ENCODE data around the gene LNPEP.

Gene LNPEP

GRCh38 chr5:96958977-96959376, 23.1 kb downstream of the LNPEP start:
- WGBS: 97% methylated on average over 4 of the region's 5 CpGs
- Histone ChIP-seq H3K4me1 (ENCODE audit: control insufficient read depth, insufficient read depth, low read depth, low read length) (peaks cover 4% of the 10 kb centered on the region), H3K36me3 (ENCODE audit: control insufficient read depth in 1 of 2, insufficient read depth in 2 of 2, low read depth in 1 of 2, low read length in 2 of 2) (no peaks in the 10 kb centered on the region)

GRCh38 chr5:96961053-96961452, 25.2 kb downstream of the LNPEP start:
- Histone ChIP-seq H3K4me1 (ENCODE audit: control insufficient read depth, insufficient read depth, low read depth, low read length) (peaks cover 4% of the 10 kb centered on the region), H2AFZ (ENCODE audit: low read depth, low read length) (no peak overlapping the region), H3K4me2 (ENCODE audit: low read length, poor library complexity, severe bottlenecking) (no peak overlapping the region), H3K36me3 (ENCODE audit: control insufficient read depth in 1 of 2, insufficient read depth in 2 of 2, low read depth in 1 of 2, low read length in 2 of 2) (no peaks in the 10 kb centered on the region), H3K18ac (ENCODE audit: low read depth in 1 of 2, low read length in 2 of 2) (no peak overlapping the region), H2BK5ac (ENCODE audit: low read depth, low read length, poor library complexity, severe bottlenecking) (no peak overlapping the region), H3K14ac (ENCODE audit: low read length in 2 of 2) (no peak overlapping the region), H2AK5ac (ENCODE audit: low read length, severe bottlenecking) (no peak overlapping the region), H3K4me3 (ENCODE audit: insufficient read depth in 1 of 2, low read depth in 1 of 2, low read length in 2 of 2) (no peak overlapping the region), H3K27me3 (ENCODE audit: control insufficient read depth in 1 of 2, insufficient read depth in 1 of 2, low read length in 2 of 2) (no peaks in the 10 kb centered on the region), H4K8ac (ENCODE audit: low read length) (no peak overlapping the region), H3K79me1 (replicated peaks; ENCODE audit: low read length, poor library complexity, severe bottlenecking) (peaks cover 2% of the 10 kb centered on the region), H3K23ac (ENCODE audit: low read length in 2 of 2) (no peak overlapping the region), H4K91ac (ENCODE audit: low read length) (no peak overlapping the region), H3K27ac (ENCODE audit: low read length, poor library complexity, severe bottlenecking) (no peak overlapping the region), H2BK120ac (ENCODE audit: low read depth, low read length) (no peak overlapping the region), H3K4ac (ENCODE audit: low read depth in 1 of 2, low read length in 2 of 2) (no peak overlapping the region), H2BK15ac (ENCODE audit: low read depth, poor library complexity, severe bottlenecking) (no peak overlapping the region), H3K9me3 (ENCODE audit: control insufficient read depth, low read length) (no peaks in the 10 kb centered on the region), H3K9ac (ENCODE audit: low read length) (no peak overlapping the region), H2BK12ac (ENCODE audit: low read length in 2 of 2) (no peak overlapping the region)
- no CpG with 5 or more reads among the region's 1 CpG for WGBS
- DNase-seq: no peak

More at GRCh38 chr5:96958977-96959376, 23.1 kb downstream of the LNPEP start:
- Histone ChIP-seq H2AFZ (ENCODE audit: low read depth, low read length) (no peak overlapping the region), H4K8ac (ENCODE audit: low read length) (no peak overlapping the region), H2BK12ac (ENCODE audit: low read length in 2 of 2) (no peak overlapping the region), H3K4ac (ENCODE audit: low read depth in 1 of 2, low read length in 2 of 2) (no peak overlapping the region), H2BK120ac (ENCODE audit: low read depth, low read length) (no peak overlapping the region), H2BK15ac (ENCODE audit: low read depth, poor library complexity, severe bottlenecking) (no peak overlapping the region), H2BK5ac (ENCODE audit: low read depth, low read length, poor library complexity, severe bottlenecking) (no peak overlapping the region), H3K4me2 (ENCODE audit: low read length, poor library complexity, severe bottlenecking) (no peak overlapping the region), H3K18ac (ENCODE audit: low read depth in 1 of 2, low read length in 2 of 2) (no peak overlapping the region), H3K79me1 (replicated peaks; ENCODE audit: low read length, poor library complexity, severe bottlenecking) (peaks cover 2% of the 10 kb centered on the region), H3K4me3 (ENCODE audit: insufficient read depth in 1 of 2, low read depth in 1 of 2, low read length in 2 of 2) (no peak overlapping the region), H3K27ac (ENCODE audit: low read length, poor library complexity, severe bottlenecking) (no peak overlapping the region), H3K9ac (ENCODE audit: low read length) (no peak overlapping the region), H4K91ac (ENCODE audit: low read length) (no peak overlapping the region), H3K14ac (ENCODE audit: low read length in 2 of 2) (no peak overlapping the region), H3K23ac (ENCODE audit: low read length in 2 of 2) (no peak overlapping the region), H3K27me3 (ENCODE audit: control insufficient read depth in 1 of 2, insufficient read depth in 1 of 2, low read length in 2 of 2) (no peaks in the 10 kb centered on the region), H3K9me3 (ENCODE audit: control insufficient read depth, low read length) (no peaks in the 10 kb centered on the region), H2AK5ac (ENCODE audit: low read length, severe bottlenecking) (no peak overlapping the region)
- DNase-seq: no peak

GRCh38 chr5:96962540-96962991, 26.7 kb downstream of the LNPEP start:
- H2AFZ ChIP-seq (ENCODE audit: low read depth, low read length): no peak overlapping the region
- no peak overlapping the region for H4K91ac ChIP-seq (ENCODE audit: low read length)
- no peaks in the 10 kb centered on the region for H3K27me3 ChIP-seq (ENCODE audit: control insufficient read depth in 1 of 2, insufficient read depth in 1 of 2, low read length in 2 of 2)
- H3K4me2 ChIP-seq (ENCODE audit: low read length, poor library complexity, severe bottlenecking): no peak overlapping the region
- peak overlapping the region; percentile 8 for H2AK5ac ChIP-seq (ENCODE audit: low read length, severe bottlenecking)
- H3K9me3 ChIP-seq (ENCODE audit: control insufficient read depth, low read length): no peaks in the 10 kb centered on the region
- no peak overlapping the region for H3K14ac ChIP-seq (ENCODE audit: low read length in 2 of 2)
- no peak for DNase-seq
- H3K4ac ChIP-seq (ENCODE audit: low read depth in 1 of 2, low read length in 2 of 2): no peak overlapping the region
- H3K9ac ChIP-seq (ENCODE audit: low read length): peak overlapping the region; percentile 23
- peak overlapping the region in 1 of 2 experiments; percentile 40 for H3K18ac ChIP-seq (ENCODE audit: low read depth in 1 of 2, low read length in 2 of 2)
- peak overlapping the region; percentile 62 for H3K27ac ChIP-seq (ENCODE audit: low read length, poor library complexity, severe bottlenecking)
- H2BK12ac ChIP-seq (ENCODE audit: low read length in 2 of 2): peak overlapping the region in 1 of 2 experiments; percentile 77
- peaks cover 3% of the 10 kb centered on the region for H3K79me1 ChIP-seq (replicated peaks; ENCODE audit: low read length, poor library complexity, severe bottlenecking)
- peaks cover 2% of the 10 kb centered on the region for H3K4me1 ChIP-seq (ENCODE audit: control insufficient read depth, insufficient read depth, low read depth, low read length)
- no peaks in the 10 kb centered on the region for H3K36me3 ChIP-seq (ENCODE audit: control insufficient read depth in 1 of 2, insufficient read depth in 2 of 2, low read depth in 1 of 2, low read length in 2 of 2)
- no peak overlapping the region for H4K8ac ChIP-seq (ENCODE audit: low read length)
- no peak overlapping the region for H2BK5ac ChIP-seq (ENCODE audit: low read depth, low read length, poor library complexity, severe bottlenecking)
- no peak overlapping the region for H3K4me3 ChIP-seq (ENCODE audit: insufficient read depth in 1 of 2, low read depth in 1 of 2, low read length in 2 of 2)
- WGBS: 74% methylated on average over 3 of the region's 4 CpGs
- H3K23ac ChIP-seq (ENCODE audit: low read length in 2 of 2): no peak overlapping the region
- H2BK15ac ChIP-seq (ENCODE audit: low read depth, poor library complexity, severe bottlenecking): no peak overlapping the region
- no peak overlapping the region for H2BK120ac ChIP-seq (ENCODE audit: low read depth, low read length)

GRCh38 chr5:96963267-96963666, 27.4 kb downstream of the LNPEP start:
- Histone ChIP-seq H3K27ac (ENCODE audit: low read length, poor library complexity, severe bottlenecking) (peak overlapping the region; percentile 42), H2AK5ac (ENCODE audit: low read length, severe bottlenecking) (no peak overlapping the region), H3K79me1 (replicated peaks; ENCODE audit: low read length, poor library complexity, severe bottlenecking) (peaks cover 3% of the 10 kb centered on the region), H4K91ac (ENCODE audit: low read length) (no peak overlapping the region), H3K4me3 (ENCODE audit: insufficient read depth in 1 of 2, low read depth in 1 of 2, low read length in 2 of 2) (no peak overlapping the region), H4K8ac (ENCODE audit: low read length) (no peak overlapping the region), H3K18ac (ENCODE audit: low read depth in 1 of 2, low read length in 2 of 2) (no peak overlapping the region), H3K27me3 (ENCODE audit: control insufficient read depth in 1 of 2, insufficient read depth in 1 of 2, low read length in 2 of 2) (no peaks in the 10 kb centered on the region), H3K14ac (ENCODE audit: low read length in 2 of 2) (no peak overlapping the region), H3K9me3 (ENCODE audit: control insufficient read depth, low read length) (no peaks in the 10 kb centered on the region), H3K9ac (ENCODE audit: low read length) (peak overlapping the region; percentile 53), H2BK120ac (ENCODE audit: low read depth, low read length) (no peak overlapping the region), H2AFZ (ENCODE audit: low read depth, low read length) (no peak overlapping the region), H3K23ac (ENCODE audit: low read length in 2 of 2) (no peak overlapping the region), H3K4me1 (ENCODE audit: control insufficient read depth, insufficient read depth, low read depth, low read length) (peaks cover 2% of the 10 kb centered on the region), H2BK5ac (ENCODE audit: low read depth, low read length, poor library complexity, severe bottlenecking) (no peak overlapping the region), H2BK12ac (ENCODE audit: low read length in 2 of 2) (no peak overlapping the region), H3K4ac (ENCODE audit: low read depth in 1 of 2, low read length in 2 of 2) (no peak overlapping the region), H2BK15ac (ENCODE audit: low read depth, poor library complexity, severe bottlenecking) (no peak overlapping the region), H3K36me3 (ENCODE audit: control insufficient read depth in 1 of 2, insufficient read depth in 2 of 2, low read depth in 1 of 2, low read length in 2 of 2) (no peaks in the 10 kb centered on the region), H3K4me2 (ENCODE audit: low read length, poor library complexity, severe bottlenecking) (no peak overlapping the region)
- peak; percentile 71 for DNase-seq
- 10% methylated on average over 3 of the region's 3 CpGs for WGBS

Data from mesenchymal stem cell (in vitro differentiated cells and primary cell).